ENCODE data around the gene ZNF320. TPM values are rescaled to one million over a fixed set of nuclear protein-coding genes. Genes with fewer than 3 reads are reported as not detected.

The ZNF320 gene
- total and polyA plus RNA-seq, 9 of the 15 experiments (the other 6 are each of a cell fraction or from before 2014, with no cell fraction given): 5.4 to 25.6 (median 11.7) TPM

GRCh38 chr19:52942386-52943133 lies 45.1 kb upstream of the ZNF320 start (continued):
- TF ChIP-seq AFF1 (IDR thresholded peaks at IDR 0.05; ENCODE audit: low read depth in 1 of 2, partially characterized antibody in 2 of 2): no peak
- no peak for TF ChIP-seq BRD9 (IDR thresholded peaks at IDR 0.05; ENCODE audit: low read depth, partially characterized antibody)
- no peak for TF ChIP-seq ZNF586 (CRISPR knock-in tag; conservative IDR thresholded peaks at IDR 0.05)
- no peak for TF ChIP-seq CREB3 (tag; conservative IDR thresholded peaks at IDR 0.05; ENCODE audit: low read depth)
- no peak for TF ChIP-seq ZNF551 (CRISPR knock-in tag; IDR thresholded peaks at IDR 0.05)
- no peak for TF ChIP-seq HNRNPL (IDR thresholded peaks at IDR 0.05; ENCODE audit: low read depth, low read length)
- TF ChIP-seq SNRNP70 (optimal IDR thresholded peaks at IDR 0.05; ENCODE audit: low read depth, low read length): no peak
- no peak for TF ChIP-seq ZNF24 (IDR thresholded peaks at IDR 0.05)
- no peak for TF ChIP-seq ARNT (IDR thresholded peaks at IDR 0.05)
- TF ChIP-seq RREB1 (CRISPR knock-in tag; IDR thresholded peaks at IDR 0.05): no peak
- no peak; the same call in 1 of the 2 replicates for TF ChIP-seq SPI1 (IDR thresholded peaks at IDR 0.05; ENCODE audit: borderline replicate concordance, low read depth, low read length)
- no peak for TF ChIP-seq GTF2A2 (tag; IDR thresholded peaks at IDR 0.05)
- peak; percentile 63; the same call in 1 of the 2 replicates for TF ChIP-seq GATAD2B (IDR thresholded peaks at IDR 0.05; ENCODE audit: borderline replicate concordance)

Data from K562 (cell line).